Neutrophil (primary cell): ENCODE measurements around the gene CRB1.

Source experiments
- H3K27ac ChIP-seq: fragments of 200-600 bp; sonication (generic); 2 replicates; pipeline ENCODE4 v1.5.1; 2016; ENCODE audit warnings: mild to moderate bottlenecking, moderate library complexity
- H3K27me3 ChIP-seq: fragments of 200-600 bp; sonication (generic); 2 replicates; pipeline ENCODE4 v1.6.0; 2016; ENCODE audit warnings: mild to moderate bottlenecking
- H3K36me3 ChIP-seq: fragments of 200-600 bp; sonication (generic); 2 replicates; pipeline ENCODE4 v1.5.1; 2017
- H3K4me1 ChIP-seq, 2 experiments: fragments of 200-600 bp in 1 of 2; sonication (generic) in 1 of 2; 1 replicate in 1 of 2; 2 replicates in 1 of 2; pipeline versions ENCODE4 v1.5.1 to v1.6.1; 2013 to 2016; ENCODE audit warnings: low read depth in 1 of 2, low read length in 1 of 2, mild to moderate bottlenecking in 1 of 2, moderate library complexity in 1 of 2; ENCODE audit not compliant: control insufficient read depth in 1 of 2, insufficient read depth in 1 of 2
- H3K4me3 ChIP-seq, 2 experiments: fragments of 200-600 bp in 1 of 2; sonication (generic) in 1 of 2; 1 replicate in 1 of 2; 2 replicates in 1 of 2; pipeline ENCODE4 v1.5.1; 2013 to 2016; ENCODE audit warnings: low read depth in 1 of 2, low read length in 1 of 2, mild to moderate bottlenecking in 1 of 2, moderate library complexity in 1 of 2
- H3K9me3 ChIP-seq: fragments of 200-600 bp; sonication (generic); 2 replicates; pipeline ENCODE4 v1.5.1; 2016
- TF ChIP-seq, protein P1 (sequence below): fragments of 200-600 bp; sonication (generic); IDR thresholded peaks from 2 replicates; pipeline ENCODE4 v1.5.1; 2016; ENCODE audit warnings: antibody characterized with exemption

The CRB1 gene

GRCh38 chr1:197284325-197284724, 16.3 kb downstream of the CRB1 start:
- Histone ChIP-seq H3K9me3 (no peaks in the 10 kb centered on the region), H3K27me3 (no peaks in the 10 kb centered on the region), H3K27ac (no peak overlapping the region), H3K4me1 (no peaks in the 10 kb centered on the region), H3K4me3 (no peak overlapping the region), H3K36me3 (no peaks in the 10 kb centered on the region)
- TF ChIP-seq, protein P1, sequence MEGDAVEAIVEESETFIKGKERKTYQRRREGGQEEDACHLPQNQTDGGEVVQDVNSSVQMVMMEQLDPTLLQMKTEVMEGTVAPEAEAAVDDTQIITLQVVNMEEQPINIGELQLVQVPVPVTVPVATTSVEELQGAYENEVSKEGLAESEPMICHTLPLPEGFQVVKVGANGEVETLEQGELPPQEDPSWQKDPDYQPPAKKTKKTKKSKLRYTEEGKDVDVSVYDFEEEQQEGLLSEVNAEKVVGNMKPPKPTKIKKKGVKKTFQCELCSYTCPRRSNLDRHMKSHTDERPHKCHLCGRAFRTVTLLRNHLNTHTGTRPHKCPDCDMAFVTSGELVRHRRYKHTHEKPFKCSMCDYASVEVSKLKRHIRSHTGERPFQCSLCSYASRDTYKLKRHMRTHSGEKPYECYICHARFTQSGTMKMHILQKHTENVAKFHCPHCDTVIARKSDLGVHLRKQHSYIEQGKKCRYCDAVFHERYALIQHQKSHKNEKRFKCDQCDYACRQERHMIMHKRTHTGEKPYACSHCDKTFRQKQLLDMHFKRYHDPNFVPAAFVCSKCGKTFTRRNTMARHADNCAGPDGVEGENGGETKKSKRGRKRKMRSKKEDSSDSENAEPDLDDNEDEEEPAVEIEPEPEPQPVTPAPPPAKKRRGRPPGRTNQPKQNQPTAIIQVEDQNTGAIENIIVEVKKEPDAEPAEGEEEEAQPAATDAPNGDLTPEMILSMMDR: no peak

DNA sequence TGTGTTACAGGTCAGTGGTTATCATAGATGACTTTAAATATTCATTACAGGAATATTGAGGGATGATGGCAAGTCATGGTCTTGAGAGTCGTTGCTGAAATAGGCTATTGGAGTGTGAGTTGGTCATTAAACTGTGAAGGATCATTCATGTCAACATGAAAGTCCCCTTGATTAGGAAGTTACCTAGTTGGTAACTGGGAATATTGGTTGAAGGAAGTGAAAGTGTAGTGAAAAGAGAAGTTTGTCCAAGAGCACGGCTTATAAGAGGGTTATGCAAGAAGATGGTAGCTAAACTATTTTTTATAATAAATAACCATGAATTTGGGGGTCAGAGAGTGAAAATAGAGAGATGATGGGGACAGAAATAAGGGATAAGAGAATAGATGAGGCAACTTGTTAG, 16.9 kb downstream of the CRB1 start:
- Histone ChIP-seq H3K36me3 (no peaks in the 10 kb centered on the region), H3K4me1 (no peaks in the 10 kb centered on the region), H3K4me3 (no peak overlapping the region), H3K27ac (no peak overlapping the region), H3K27me3 (no peaks in the 10 kb centered on the region), H3K9me3 (no peaks in the 10 kb centered on the region)
- TF ChIP-seq, protein P1: no peak

GRCh38 chr1:197285526-197286205, 17.6 kb downstream of the CRB1 start:
- TF ChIP-seq, protein P1: no peak
- H3K9me3 ChIP-seq: no peaks in the 10 kb centered on the region
- no peaks in the 10 kb centered on the region for H3K27me3 ChIP-seq
- H3K4me1 ChIP-seq: no peaks in the 10 kb centered on the region
- no peak overlapping the region for H3K27ac ChIP-seq
- H3K4me3 ChIP-seq: no peak overlapping the region
- H3K36me3 ChIP-seq: no peaks in the 10 kb centered on the region

- no peaks in the 10 kb centered on the region for H3K9me3 ChIP-seq
- TF ChIP-seq, protein P1: no peak
- no peak overlapping the region for H3K27ac ChIP-seq
- H3K4me3 ChIP-seq: no peak overlapping the region
- no peaks in the 10 kb centered on the region for H3K36me3 ChIP-seq
- no peaks in the 10 kb centered on the region for H3K27me3 ChIP-seq
- H3K4me1 ChIP-seq: no peaks in the 10 kb centered on the region
These were observed 18.6 kb downstream of the CRB1 start for GRCh38 chr1:197286634-197287033.

DNA sequence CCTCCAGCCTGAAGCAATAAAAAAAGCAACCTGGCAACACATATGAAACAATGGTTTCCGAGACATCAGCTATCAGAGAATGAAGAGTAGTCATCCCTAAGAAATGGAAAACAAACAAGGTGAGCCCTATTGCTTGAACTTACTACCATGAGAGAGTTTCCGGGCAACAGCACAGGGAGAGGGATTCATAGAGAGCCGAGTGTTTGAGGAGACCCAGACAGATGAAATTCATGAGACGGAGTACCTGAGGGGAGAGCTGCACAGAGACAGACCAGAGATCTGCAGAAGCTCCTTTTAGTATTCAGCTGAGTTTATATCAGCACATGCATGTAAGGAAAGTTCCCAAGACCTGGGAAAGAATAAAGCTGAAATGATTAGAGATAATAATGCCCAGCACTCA, 19.8 kb downstream of the CRB1 start:
- no peak overlapping the region for H3K4me3 ChIP-seq
- no peaks in the 10 kb centered on the region for H3K36me3 ChIP-seq
- no peaks in the 10 kb centered on the region for H3K9me3 ChIP-seq
- no peaks in the 10 kb centered on the region for H3K27me3 ChIP-seq
- no peak overlapping the region for H3K27ac ChIP-seq
- H3K4me1 ChIP-seq: no peaks in the 10 kb centered on the region
- TF ChIP-seq, protein P1: no peak
